Measurements from ENCODE around the gene GRK5. TPM values are rescaled to one million over a fixed set of nuclear protein-coding genes. Genes with fewer than 3 reads are reported as not detected.
A peak's percentile ranks its signal among the peaks of the same experiment; 100 is the strongest.

GRK5 gene
- total RNA-seq, 1 experiment from 2014 or later = 1.2 TPM

DNA sequence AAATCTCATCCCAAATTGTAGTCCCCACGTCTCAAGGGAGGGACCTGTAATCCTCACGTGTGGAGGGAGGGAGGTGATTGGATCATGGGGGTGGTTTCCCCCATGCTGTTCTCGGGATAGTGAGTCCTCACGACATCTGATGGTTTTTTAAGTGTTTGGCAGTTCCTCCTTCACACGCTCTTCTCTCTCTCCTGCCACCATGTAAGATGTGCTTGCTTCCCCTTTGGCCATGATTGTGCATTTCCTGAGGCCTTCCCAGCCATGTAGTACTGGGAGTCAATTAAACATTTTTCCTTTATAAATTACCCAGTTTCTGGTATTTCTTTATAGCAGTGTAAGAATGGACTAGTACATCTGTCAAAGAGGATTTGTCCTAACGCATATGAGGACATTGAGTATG is 275.6 kb downstream of the GRK5 start:
- DNase-seq = no peak
- Histone ChIP-seq H4K20me1 (ENCODE audit: control insufficient read depth, insufficient read depth, insufficient read length) (no peaks in the 10 kb centered on the region), H3T11ph (ENCODE audit: low read length) (no peak overlapping the region), H2AK5ac (ENCODE audit: insufficient read length, low read length) (no peak overlapping the region), H3K27me3 (ENCODE audit: insufficient read depth, low read length) (peaks cover 32% of the 10 kb centered on the region), H3K27ac (ENCODE audit: insufficient read length, low read depth, low read length) (no peak overlapping the region), H3K23ac (ENCODE audit: insufficient read length, low read depth, low read length) (no peak overlapping the region), H2AFZ (ENCODE audit: low read length) (no peak overlapping the region), H4K8ac (replicated peaks; ENCODE audit: insufficient read length, low read depth, low read length) (no peak overlapping the region), H3K18ac (ENCODE audit: insufficient read length, low read depth, low read length) (no peak overlapping the region), H3K4me1 (ENCODE audit: insufficient read depth, low read length) (no peaks in the 10 kb centered on the region; the same call in 1 of the 2 replicates), H4K91ac (ENCODE audit: insufficient read length, low read depth, low read length) (no peak overlapping the region), H2BK120ac (ENCODE audit: low read depth, low read length, poor library complexity, severe bottlenecking) (no peak overlapping the region), H2BK5ac (ENCODE audit: insufficient read length, low read length) (no peak overlapping the region), H3K14ac (ENCODE audit: insufficient read depth, low read length) (no peak overlapping the region), H4K5ac (ENCODE audit: insufficient read length, low read depth, low read length) (no peak overlapping the region), H3K79me1 (ENCODE audit: insufficient read depth, low read depth, low read length, poor library complexity, severe bottlenecking) (no peaks in the 10 kb centered on the region), H3K56ac (ENCODE audit: insufficient read length, low read depth, low read length) (peak overlapping the region; percentile 24), H3K4me2 (ENCODE audit: insufficient read depth, insufficient read length, low read length) (no peak overlapping the region), H3K9me3 (ENCODE audit: control insufficient read depth, low read depth, low read length) (no peaks in the 10 kb centered on the region), H3K23me2 (ENCODE audit: insufficient read length, low read depth, low read length, poor library complexity, severe bottlenecking) (no peaks in the 10 kb centered on the region), H2BK12ac (ENCODE audit: insufficient read length, low read depth, low read length) (no peak overlapping the region), H3K79me2 (ENCODE audit: insufficient read depth, low read length) (no peaks in the 10 kb centered on the region), H2BK20ac (ENCODE audit: low read depth, low read length, poor library complexity, severe bottlenecking) (no peak overlapping the region), H2BK15ac (ENCODE audit: low read depth, low read length) (no peak overlapping the region), H3K4ac (ENCODE audit: low read depth, low read length) (no peak overlapping the region), H3K9ac (ENCODE audit: extremely low read depth, insufficient read length, low read length) (no peak overlapping the region)
- WGBS (ENCODE audit: extremely low coverage, insufficient read length, low lambda C conversion rate) = no CpG with 5 or more reads among the region's 6 CpGs
- TF ChIP-seq, protein P1, sequence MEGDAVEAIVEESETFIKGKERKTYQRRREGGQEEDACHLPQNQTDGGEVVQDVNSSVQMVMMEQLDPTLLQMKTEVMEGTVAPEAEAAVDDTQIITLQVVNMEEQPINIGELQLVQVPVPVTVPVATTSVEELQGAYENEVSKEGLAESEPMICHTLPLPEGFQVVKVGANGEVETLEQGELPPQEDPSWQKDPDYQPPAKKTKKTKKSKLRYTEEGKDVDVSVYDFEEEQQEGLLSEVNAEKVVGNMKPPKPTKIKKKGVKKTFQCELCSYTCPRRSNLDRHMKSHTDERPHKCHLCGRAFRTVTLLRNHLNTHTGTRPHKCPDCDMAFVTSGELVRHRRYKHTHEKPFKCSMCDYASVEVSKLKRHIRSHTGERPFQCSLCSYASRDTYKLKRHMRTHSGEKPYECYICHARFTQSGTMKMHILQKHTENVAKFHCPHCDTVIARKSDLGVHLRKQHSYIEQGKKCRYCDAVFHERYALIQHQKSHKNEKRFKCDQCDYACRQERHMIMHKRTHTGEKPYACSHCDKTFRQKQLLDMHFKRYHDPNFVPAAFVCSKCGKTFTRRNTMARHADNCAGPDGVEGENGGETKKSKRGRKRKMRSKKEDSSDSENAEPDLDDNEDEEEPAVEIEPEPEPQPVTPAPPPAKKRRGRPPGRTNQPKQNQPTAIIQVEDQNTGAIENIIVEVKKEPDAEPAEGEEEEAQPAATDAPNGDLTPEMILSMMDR (conservative IDR thresholded peaks at IDR 0.05) = no peak
- Mint-ChIP-seq H3K36me3 (ENCODE audit: insufficient read depth in 1 of 3, low read depth in 3 of 3) (no peaks in the 10 kb centered on the region), H3K4me1 (peaks cover 7 to 15% of the 10 kb centered on the region in 2 experiments), H3K27ac (no peak overlapping the region), H3K4me3 (no peak overlapping the region), H3K27me3 (ENCODE audit: low read depth) (peaks cover 85% of the 10 kb centered on the region), H3K9me3 (no peaks in the 10 kb centered on the region)

Data from H9 (cell line).